ENCODE data around the gene CCDC137.

- TF ChIP-seq CTCF (IDR thresholded peaks at IDR 0.05) (no peak), POLR2A (IDR thresholded peaks at IDR 0.05) (no peak), POLR2AphosphoS5 (IDR thresholded peaks at IDR 0.05) (no peak)
Observed at GRCh38 chr17:81719410-81720266, 53.1 kb downstream of the CCDC137 start.

Measured in prostate gland (tissue), 2 donors.